HG03045 (cell line): Measurements from ENCODE around the gene C10orf143.

ENCODE experiments used
- ATAC-seq: cut with Tn5 transposase; IDR thresholded peaks from one replicate; pipeline ENCODE4 v1.9.1; 2021; ENCODE audit warnings: mild to moderate bottlenecking, moderate library complexity; ENCODE audit not compliant: unreplicated experiment

The C10orf143 gene

GRCh38 chr10:130016993-130017630 is 93.5 kb downstream of the C10orf143 start:
- ATAC-seq = no peak

- ATAC-seq = no peak
Observed at GRCh38 chr10:130016095-130016494, 94.5 kb downstream of the C10orf143 start.

- no peak for ATAC-seq
Observed at GRCh38 chr10:130015075-130015695, 95.4 kb downstream of the C10orf143 start.

- no peak for ATAC-seq
Observed at GRCh38 chr10:130014263-130015074, 96.2 kb downstream of the C10orf143 start.
